PC-9 (cell line): Measurements from ENCODE around the gene TEX10. TPM values are rescaled to one million over a fixed set of nuclear protein-coding genes. Genes with fewer than 3 reads are reported as not detected.

ENCODE experiments used
- BruUV-seq: library from RNA; stranded (reverse); fragments of 400-500 nt; replicated peaks from 2 replicates; lab custom pipeline; 2021; lab: Mats Ljungman, UMichigan
- CTCF ChIA-PET: fragments of 300-600 bp; sonication (Branson Sonifier 250); formaldehyde crosslinking; loops from one replicate; lab custom pipeline; 2022; ENCODE audit warnings: antibody characterized with exemption; lab: Charles Lee
- POLR2A ChIA-PET: fragments of 300-600 bp; sonication (Branson Sonifier 250); formaldehyde crosslinking; loops from one replicate; lab custom pipeline; 2022; ENCODE audit warnings: antibody characterized with exemption; ENCODE audit not compliant: unreplicated experiment; lab: Charles Lee
- DNase-seq, 2 experiments: peaks; one replicate each; pipeline versions ENCODE4 v3.0.0 to v3.0.0-alpha.2; 2015 to 2022; ENCODE audit warnings: mixed read lengths in 1 of 2
- H2AFZ ChIP-seq: fragments of 200-600 bp; sonication (generic); 2 replicates; pipeline ENCODE4 v1.8.1; 2017; ENCODE audit warnings: antibody characterized with exemption
- H3F3A ChIP-seq: fragments of 200-600 bp; sonication (generic); 2 replicates; pipeline ENCODE4 v1.8.1; 2017; ENCODE audit warnings: antibody characterized with exemption, mild to moderate bottlenecking, low read depth; ENCODE audit not compliant: insufficient read depth
- H3K27ac ChIP-seq: fragments of 200-600 bp; sonication (generic); 2 replicates; pipeline ENCODE4 v1.6.1; 2016; ENCODE audit warnings: mixed run types
- H3K27me3 ChIP-seq: fragments of 200-600 bp; sonication (generic); 2 replicates; pipeline ENCODE4 v1.6.1; 2016; ENCODE audit warnings: low read depth, mixed run types; ENCODE audit not compliant: insufficient read depth
- H3K36me3 ChIP-seq: fragments of 200-600 bp; sonication (generic); 2 replicates; pipeline ENCODE4 v1.6.1; 2016; ENCODE audit warnings: low read depth, mixed run types
- H3K4me1 ChIP-seq: fragments of 200-600 bp; sonication (generic); replicated peaks from 2 replicates; pipeline ENCODE4 v1.6.1; 2016; ENCODE audit warnings: mixed run types; ENCODE audit not compliant: insufficient read depth
- H3K4me2 ChIP-seq: fragments of 200-600 bp; sonication (generic); 2 replicates; pipeline ENCODE4 v1.6.1; 2017; ENCODE audit warnings: mixed run types
- H3K4me3 ChIP-seq: fragments of 200-600 bp; sonication (generic); 2 replicates; pipeline ENCODE4 v1.6.1; 2016; ENCODE audit warnings: mixed run types
- H3K79me2 ChIP-seq: fragments of 200-600 bp; sonication (generic); 2 replicates; pipeline ENCODE4 v1.6.1; 2017; ENCODE audit warnings: low read depth, mixed run types
- H3K9me2 ChIP-seq: fragments of 200-600 bp; sonication (generic); 2 replicates; pipeline ENCODE4 v1.8.1; 2017; ENCODE audit warnings: mild to moderate bottlenecking; ENCODE audit not compliant: insufficient read depth
- H3K9me3 ChIP-seq: fragments of 200-600 bp; sonication (generic); 2 replicates; pipeline ENCODE4 v1.8.1; 2016; ENCODE audit warnings: low read depth; ENCODE audit not compliant: insufficient read depth
- H4K20me1 ChIP-seq: fragments of 200-600 bp; sonication (generic); 2 replicates; pipeline ENCODE4 v1.8.1; 2017; ENCODE audit not compliant: insufficient read depth
- CTCF ChIP-seq: fragments of 200-600 bp; sonication (generic); conservative IDR thresholded peaks from 2 replicates; pipeline ENCODE4 v1.6.1; 2017; ENCODE audit warnings: mixed run types, antibody characterized with exemption, mild to moderate bottlenecking, moderate library complexity
- EZH2 ChIP-seq: fragments of 200-600 bp; sonication (generic); IDR thresholded peaks from 2 replicates; pipeline ENCODE4 v1.8.0; 2017; ENCODE audit warnings: antibody characterized with exemption, low read depth
- intact Hi-C: fragments of 100-400 bp; cut with micrococcal nuclease; formaldehyde crosslinking; loops from one replicate; pipeline ENCODE4 v1.10.0; 2022; ENCODE audit not compliant: unreplicated experiment
- total RNA-seq: library from RNA; stranded (reverse); gene quantifications from 2 replicates; pipeline ENCODE4 v1.2.3, GENCODE V29; 2021

TEX10 gene
- total RNA-seq, 1 experiment from 2014 or later: 29.0 TPM

- DNase-seq: no peak
These were observed 54.4 kb downstream of the TEX10 start for GRCh38 chr9:100298378-100298777.

DNA sequence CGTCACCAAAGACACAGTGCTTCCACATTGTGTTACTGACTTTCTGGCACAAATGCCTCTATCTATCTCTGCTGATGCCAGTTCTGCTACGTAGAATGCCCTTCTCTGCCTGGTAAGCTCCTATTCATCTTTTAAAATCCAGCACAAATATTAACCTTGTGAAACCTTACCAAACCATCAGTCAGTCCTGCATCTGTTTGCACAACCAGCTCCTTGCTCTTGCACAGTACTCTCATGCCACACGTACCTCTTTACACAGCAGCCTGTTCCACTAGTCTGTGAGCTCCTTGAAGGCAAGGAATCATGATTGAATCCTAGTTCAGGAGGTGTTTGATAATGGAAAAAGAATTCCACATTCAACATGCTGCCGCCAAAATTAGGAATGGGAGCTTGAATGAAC is 56.3 kb downstream of the TEX10 start:
- H3F3A ChIP-seq: peaks cover 3% of the 10 kb centered on the region; the same call in 1 of the 2 replicates
- no TSS peak for BruUV-seq
- H3K9me3 ChIP-seq: no peaks in the 10 kb centered on the region
- no peak for DNase-seq
- no peak overlapping the region for H2AFZ ChIP-seq
- POLR2A ChIA-PET: no interaction called here
- no peak overlapping the region for H3K4me3 ChIP-seq
- no peaks in the 10 kb centered on the region for H3K9me2 ChIP-seq
- no peaks in the 10 kb centered on the region for H3K27me3 ChIP-seq
- CTCF ChIA-PET: no interaction called here
- no peaks in the 10 kb centered on the region for H3K79me2 ChIP-seq
- TF ChIP-seq EZH2: no peak
- no peak for TF ChIP-seq CTCF
- H3K4me1 ChIP-seq: no peaks in the 10 kb centered on the region
- intact Hi-C loops: no loop called here
- H3K4me2 ChIP-seq: no peak overlapping the region
- H4K20me1 ChIP-seq: no peaks in the 10 kb centered on the region
- H3K36me3 ChIP-seq: peaks cover 32% of the 10 kb centered on the region
- no peak overlapping the region for H3K27ac ChIP-seq

More at GRCh38 chr9:100298378-100298777, 54.4 kb downstream of the TEX10 start:
- H3K79me2 ChIP-seq: no peaks in the 10 kb centered on the region
- CTCF ChIA-PET: no interaction called here
- no peaks in the 10 kb centered on the region for H3K9me3 ChIP-seq
- intact Hi-C loops: no loop called here
- peaks cover 30% of the 10 kb centered on the region for H3K36me3 ChIP-seq
- no peaks in the 10 kb centered on the region for H3K9me2 ChIP-seq
- H2AFZ ChIP-seq: no peak overlapping the region
- no TSS peak for BruUV-seq
- no peaks in the 10 kb centered on the region for H3K4me1 ChIP-seq
- H3K4me3 ChIP-seq: no peak overlapping the region
- TF ChIP-seq EZH2: no peak
- no peak for TF ChIP-seq CTCF
- H3K27ac ChIP-seq: no peak overlapping the region
- no peaks in the 10 kb centered on the region for H3K27me3 ChIP-seq
- H4K20me1 ChIP-seq: no peaks in the 10 kb centered on the region
- no peak overlapping the region for H3K4me2 ChIP-seq
- POLR2A ChIA-PET: no interaction called here
- H3F3A ChIP-seq: peaks cover 3% of the 10 kb centered on the region; the same call in 1 of the 2 replicates

DNA sequence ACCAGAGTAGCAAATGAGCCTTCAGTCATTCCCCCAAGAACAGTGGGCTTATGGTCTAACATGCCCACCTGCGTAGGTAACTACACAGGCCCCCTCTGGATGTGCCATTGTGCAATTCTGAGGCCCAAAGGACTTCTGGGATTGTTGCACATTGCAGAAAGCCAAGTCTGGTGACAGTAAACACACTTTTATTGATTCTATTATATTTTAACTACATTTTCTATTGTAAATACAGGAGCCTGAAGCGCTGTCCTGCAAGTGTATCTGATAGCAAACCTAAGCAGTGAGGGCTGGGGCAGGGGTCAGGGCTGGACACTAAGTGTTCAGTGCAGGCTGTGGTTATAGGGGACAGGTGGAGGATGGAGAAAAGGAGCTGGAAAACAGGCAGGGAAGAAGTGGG is 57.5 kb downstream of the TEX10 start:
- no peaks in the 10 kb centered on the region for H4K20me1 ChIP-seq
- no peak overlapping the region for H2AFZ ChIP-seq
- H3K27me3 ChIP-seq: no peaks in the 10 kb centered on the region
- CTCF ChIA-PET: no interaction called here
- H3K79me2 ChIP-seq: no peaks in the 10 kb centered on the region
- no peaks in the 10 kb centered on the region for H3K9me3 ChIP-seq
- no peak overlapping the region for H3K27ac ChIP-seq
- no TSS peak for BruUV-seq
- no peak overlapping the region for H3K4me3 ChIP-seq
- POLR2A ChIA-PET: no interaction called here
- H3K4me1 ChIP-seq: no peaks in the 10 kb centered on the region
- no peaks in the 10 kb centered on the region for H3K9me2 ChIP-seq
- H3F3A ChIP-seq: peaks cover 3% of the 10 kb centered on the region; the same call in 1 of the 2 replicates
- TF ChIP-seq CTCF (no peak), EZH2 (no peak)
- intact Hi-C loops: no loop called here
- no peak overlapping the region for H3K4me2 ChIP-seq
- H3K36me3 ChIP-seq: peaks cover 31% of the 10 kb centered on the region; the same call in 1 of the 2 replicates
- no peak for DNase-seq
